Esophagus muscularis mucosa (tissue), 4 donors: Measurements from ENCODE around the gene ARHGAP24. TPM values are rescaled to one million over a fixed set of nuclear protein-coding genes. Genes with fewer than 3 reads are reported as not detected.
"Not testable (repeated sequence)": the region's sequence is repeated elsewhere in the genome, so short reads cannot be mapped to it uniquely, and the experiment has no call there.

Source experiments
- DNase-seq: peaks from one replicate; pipeline ENCODE4 v3.0.0-alpha.2; 2017; ENCODE audit errors: extremely low spot score
- H3K27ac ChIP-seq, 4 donors: fragments of 200-600 bp; sonication (generic); replicated peaks in 1 of 4; 1 replicate in 3 of 4; 2 replicates in 1 of 4; pipeline ENCODE4 v1.5.1; 2016 to 2019; ENCODE audit warnings: mild to moderate bottlenecking in 1 of 4
- H3K27me3 ChIP-seq, 4 donors: fragments of 200-600 bp; sonication (generic); one replicate each; pipeline versions ENCODE4 v1.5.1 to v1.6.0; 2016 to 2019
- H3K36me3 ChIP-seq, 4 donors: fragments of 200-600 bp; sonication (generic); one replicate each; pipeline ENCODE4 v1.5.1; 2016 to 2019
- H3K4me1 ChIP-seq, 4 donors: fragments of 200-600 bp; sonication (generic); one replicate each; pipeline ENCODE4 v1.5.1; 2016 to 2019
- H3K4me3 ChIP-seq, 4 donors: fragments of 200-600 bp; sonication (generic); 1 replicate in 2 of 4; 2 replicates in 2 of 4; pipeline ENCODE4 v1.5.1; 2016 to 2019; ENCODE audit warnings: mild to moderate bottlenecking in 4 of 4, moderate library complexity in 1 of 4
- H3K9me3 ChIP-seq, 4 donors: fragments of 200-600 bp; sonication (generic); 1 replicate in 3 of 4; 2 replicates in 1 of 4; pipeline ENCODE4 v1.5.1; 2016 to 2019
- CTCF ChIP-seq, 3 experiments: fragments of 200-600 bp in 2 of 3; fragments of 450-650 bp in 1 of 3; sonication (generic) in 2 of 3; IDR thresholded peaks; one replicate each; pipeline ENCODE4 v1.5.1; 2017 to 2019; ENCODE audit warnings: antibody characterized with exemption in 3 of 3, mild to moderate bottlenecking in 2 of 3, moderate library complexity in 1 of 3
- EP300 ChIP-seq: sonication (generic); formaldehyde crosslinking; IDR thresholded peaks from one replicate; pipeline ENCODE4 v1.6.1; 2017; ENCODE audit warnings: antibody characterized with exemption
- POLR2A ChIP-seq: fragments of 450-650 bp; IDR thresholded peaks from one replicate; pipeline ENCODE4 v1.6.1; 2017; ENCODE audit warnings: antibody characterized with exemption, moderate library complexity, mild to moderate bottlenecking, low read depth
- POLR2AphosphoS5 ChIP-seq, 2 donors: sonication (generic); formaldehyde crosslinking; IDR thresholded peaks; one replicate each; pipeline ENCODE4 v1.6.1; 2017; ENCODE audit warnings: antibody characterized with exemption in 2 of 2
- WGBS: methylation state at CpG from one replicate; pipeline ENCODE4 v1.1.5; 2018; 5-methylcytosine and 5-hydroxymethylcytosine counted together
- intact Hi-C: fragments of 100-400 bp; cut with DNase I; formaldehyde crosslinking; loops from one replicate; pipeline ENCODE4 v1.15.1; 2023
- total RNA-seq, 4 donors: library from RNA; depleted of rRNA; stranded (reverse); fragments of >200 nt; gene quantifications; one replicate each; pipeline versions ENCODE4 v1.1.0 to v1.2.1, GENCODE V29; 2016

ARHGAP24 gene
- total RNA-seq, 4 donors from 2014 or later = 17.6 to 30.2 (median 23.6) TPM

- 83% methylated on average over 3 of the region's 3 CpGs for WGBS
- DNase-seq = no peak
- Histone ChIP-seq H3K27me3 (no peaks in the 10 kb centered on the region), H3K27ac (no peak overlapping the region), H3K4me1 (no peaks in the 10 kb centered on the region), H3K4me3 (no peak overlapping the region), H3K9me3 (no peaks in the 10 kb centered on the region), H3K36me3 (no peaks in the 10 kb centered on the region)
- TF ChIP-seq POLR2A (no peak), CTCF (IDR thresholded peaks at IDR 0.05) (no peak), EP300 (no peak), POLR2AphosphoS5 (IDR thresholded peaks at IDR 0.05) (no peak)
- intact Hi-C loops = no loop called here
These were observed 414.4 kb downstream of the ARHGAP24 start for GRCh38 chr4:85889314-85889713.

GRCh38 chr4:85895755-85896154 lies 420.8 kb downstream of the ARHGAP24 start:
- Histone ChIP-seq H3K36me3 (no peaks in the 10 kb centered on the region), H3K4me1 (no peaks in the 10 kb centered on the region), H3K27me3 (no peaks in the 10 kb centered on the region), H3K27ac (no peak overlapping the region), H3K9me3 (no peaks in the 10 kb centered on the region), H3K4me3 (no peak overlapping the region)
- intact Hi-C loops = no loop called here
- DNase-seq = no peak
- TF ChIP-seq EP300 = no peak
- TF ChIP-seq CTCF (IDR thresholded peaks at IDR 0.05) = no peak
- TF ChIP-seq POLR2AphosphoS5 (IDR thresholded peaks at IDR 0.05) = no peak
- no peak for TF ChIP-seq POLR2A
- 98% methylated on average over 3 of the region's 3 CpGs for WGBS

GRCh38 chr4:85898231-85898630 lies 423.3 kb downstream of the ARHGAP24 start:
- Histone ChIP-seq H3K4me1 (peaks cover 0 to 8% (median 0%) of the 10 kb centered on the region in 4 donors), H3K4me3 (no peak overlapping the region), H3K36me3 (no peaks in the 10 kb centered on the region), H3K27ac (no peak overlapping the region), H3K27me3 (no peaks in the 10 kb centered on the region), H3K9me3 (no peaks in the 10 kb centered on the region)
- intact Hi-C loops = no loop called here
- DNase-seq = no peak
- TF ChIP-seq CTCF (IDR thresholded peaks at IDR 0.05) = no peak
- TF ChIP-seq EP300 = no peak
- TF ChIP-seq POLR2AphosphoS5 (IDR thresholded peaks at IDR 0.05) = no peak
- TF ChIP-seq POLR2A = no peak
- WGBS = 90% methylated on average over 4 of the region's 4 CpGs

- no peak for TF ChIP-seq CTCF (IDR thresholded peaks at IDR 0.05)
- TF ChIP-seq POLR2A = no peak
- no peak for TF ChIP-seq POLR2AphosphoS5 (IDR thresholded peaks at IDR 0.05)
- TF ChIP-seq EP300 = no peak
- H3K4me3 ChIP-seq = no peak overlapping the region
- H3K36me3 ChIP-seq = no peaks in the 10 kb centered on the region
- DNase-seq = no peak
- intact Hi-C loops = no loop called here
- no peaks in the 10 kb centered on the region for H3K27me3 ChIP-seq
- peaks cover 0 to 19% (median 5%) of the 10 kb centered on the region in 4 donors for H3K4me1 ChIP-seq
- H3K9me3 ChIP-seq = no peaks in the 10 kb centered on the region
- H3K27ac ChIP-seq = no peak overlapping the region
These were observed 426.6 kb downstream of the ARHGAP24 start for GRCh38 chr4:85901500-85901899.

GRCh38 chr4:85902647-85903046 lies 427.7 kb downstream of the ARHGAP24 start:
- intact Hi-C loops, DNase-seq: not testable (repeated sequence)
- WGBS = 95% methylated on average over 11 of the region's 11 CpGs

More at GRCh38 chr4:85902647-85903046, 427.7 kb downstream of the ARHGAP24 start:
- not testable (repeated sequence) for H3K27ac ChIP-seq, H3K4me3 ChIP-seq, H3K36me3 ChIP-seq, H3K27me3 ChIP-seq, H3K9me3 ChIP-seq
- H3K4me1 ChIP-seq = peaks cover 0 to 19% (median 5%) of the 10 kb centered on the region in 4 donors
